ENCODE measurements around the gene C6orf136.

Gene C6orf136

GRCh38 chr6:30646450-30647241 lies at the start of gene C6orf136:
Gene C6orf136 (plus strand): TSS chr6:30647133. CDS start chr6:30647232, 99 bp downstream.
- peak; percentile 79 to 89 for DNase-seq (ENCODE audit: low read depth in 2 of 2, low spot score in 1 of 2)

- DNase-seq (ENCODE audit: low read depth in 2 of 2, low spot score in 1 of 2): peak; percentile 48 to 68
These were observed 49.4 kb upstream of the C6orf136 start for GRCh38 chr6:30597315-30598144.

GRCh38 chr6:30598912-30599624 lies 47.9 kb upstream of the C6orf136 start:
- DNase-seq (ENCODE audit: low read depth in 2 of 2, low spot score in 1 of 2): no peak

- no peak for DNase-seq (ENCODE audit: low read depth in 2 of 2, low spot score in 1 of 2)
These were observed 47.2 kb upstream of the C6orf136 start for GRCh38 chr6:30599625-30600324.

GRCh38 chr6:30600451-30600961 lies 46.4 kb upstream of the C6orf136 start:
- no peak for DNase-seq (ENCODE audit: low read depth in 2 of 2, low spot score in 1 of 2)

GRCh38 chr6:30601436-30601814 lies 45.5 kb upstream of the C6orf136 start:
- no peak for DNase-seq (ENCODE audit: low read depth in 2 of 2, low spot score in 1 of 2)

- no peak for DNase-seq (ENCODE audit: low read depth in 2 of 2, low spot score in 1 of 2)
These were observed 44.9 kb upstream of the C6orf136 start for GRCh38 chr6:30601815-30602641.

- DNase-seq (ENCODE audit: low read depth in 2 of 2, low spot score in 1 of 2): no peak
These were observed 43.0 kb upstream of the C6orf136 start for GRCh38 chr6:30603961-30604360.

- DNase-seq (ENCODE audit: low read depth in 2 of 2, low spot score in 1 of 2): no peak
These were observed 36.9 kb upstream of the C6orf136 start for GRCh38 chr6:30610065-30610464.

GRCh38 chr6:30611150-30611855 lies 35.6 kb upstream of the C6orf136 start:
- no peak for DNase-seq (ENCODE audit: low read depth in 2 of 2, low spot score in 1 of 2)

GRCh38 chr6:30611856-30612194 lies 35.1 kb upstream of the C6orf136 start:
- no peak for DNase-seq (ENCODE audit: low read depth in 2 of 2, low spot score in 1 of 2)

GRCh38 chr6:30612213-30612612 lies 34.7 kb upstream of the C6orf136 start:
- DNase-seq (ENCODE audit: low read depth in 2 of 2, low spot score in 1 of 2): no peak

- no peak for DNase-seq (ENCODE audit: low read depth in 2 of 2, low spot score in 1 of 2)
These were observed 34.2 kb upstream of the C6orf136 start for GRCh38 chr6:30612687-30613248.

GRCh38 chr6:30613251-30614043 lies 33.5 kb upstream of the C6orf136 start:
- DNase-seq (ENCODE audit: low read depth in 2 of 2, low spot score in 1 of 2): no peak

GRCh38 chr6:30614044-30614842 lies 32.7 kb upstream of the C6orf136 start:
- no peak for DNase-seq (ENCODE audit: low read depth in 2 of 2, low spot score in 1 of 2)

GRCh38 chr6:30614843-30615218 lies 32.1 kb upstream of the C6orf136 start:
- peak; percentile 65 to 69 for DNase-seq (ENCODE audit: low read depth in 2 of 2, low spot score in 1 of 2)

GRCh38 chr6:30615219-30615957 lies 31.5 kb upstream of the C6orf136 start:
- no peak for DNase-seq (ENCODE audit: low read depth in 2 of 2, low spot score in 1 of 2)
